Gastrocnemius medialis (tissue), 4 donors: ENCODE results near the gene MAP3K10.

ENCODE experiments used
- CTCF ChIP-seq, 5 experiments: fragments of 450-650 bp in 3 of 5; fragments of 200-600 bp in 2 of 5; sonication (generic) in 2 of 5; IDR thresholded peaks in 4 of 5; conservative IDR thresholded peaks in 1 of 5; 1 replicate in 4 of 5; 2 replicates in 1 of 5; pipeline ENCODE4 v1.5.1; 2016 to 2019; ENCODE audit warnings: antibody characterized with exemption in 5 of 5, mild to moderate bottlenecking in 3 of 5, moderate library complexity in 3 of 5
- POLR2A ChIP-seq, 2 donors: fragments of 450-650 bp; IDR thresholded peaks; one replicate each; pipeline ENCODE4 v1.6.1; 2017; ENCODE audit warnings: antibody characterized with exemption in 2 of 2, mild to moderate bottlenecking in 2 of 2, moderate library complexity in 2 of 2

GRCh38 chr19:40262422-40262821, 71.2 kb downstream of the MAP3K10 start:
- TF ChIP-seq POLR2A (IDR thresholded peaks at IDR 0.05) (peak in 1 of 2 donors; percentile 6), CTCF (IDR thresholded peaks at IDR 0.05 in 4 of 5, conservative IDR thresholded peaks at IDR 0.05 in 1 of 5) (no peak)
